BJ (cell line): ENCODE measurements around the gene FNDC3B. TPM values are rescaled to one million over a fixed set of nuclear protein-coding genes. Genes with fewer than 3 reads are reported as not detected.

Source experiments
- CTCF ChIA-PET: fragments of 350-600 bp; formaldehyde crosslinking; extraction: SDS; loops from one replicate; lab custom pipeline; 2021; ENCODE audit warnings: antibody characterized with exemption, inconsistent platforms; lab: Yijun Ruan, JAX
- POLR2A ChIA-PET: fragments of 300-600 bp; sonication (Branson Sonifier 250); formaldehyde crosslinking; extraction: SDS; loops from one replicate; lab custom pipeline; 2021; ENCODE audit warnings: antibody characterized with exemption; lab: Charles Lee
- DNase-seq: peaks from one replicate; pipeline ENCODE4 v3.0.0-alpha.2; 2011; ENCODE audit warnings: low read depth
- H3K27me3 ChIP-seq: 2 replicates; pipeline ENCODE4 v1.6.0; 2011; ENCODE audit warnings: low read length; ENCODE audit not compliant: control insufficient read depth, insufficient read depth
- H3K36me3 ChIP-seq: 2 replicates; pipeline ENCODE4 v1.5.1; 2011; ENCODE audit warnings: low read length; ENCODE audit not compliant: control insufficient read depth, insufficient read depth
- H3K4me3 ChIP-seq: 2 replicates; pipeline ENCODE4 v1.5.1; 2011; ENCODE audit warnings: low read depth, mild to moderate bottlenecking, control low read depth, low read length
- CTCF ChIP-seq: IDR thresholded peaks from 2 replicates; pipeline ENCODE4 v1.5.1; 2011; ENCODE audit warnings: low read depth, mild to moderate bottlenecking, control low read depth, inconsistent platforms, low read length, moderate library complexity; ENCODE audit not compliant: insufficient read depth
- polyA plus RNA-seq: library from polyadenylated mRNA; depleted of rRNA; stranded (reverse); fragments of >200 nt; gene quantifications from 2 replicates; pipeline ENCODE4 v1.2.3, GENCODE V29; 2011

Gene FNDC3B
- polyA plus RNA-seq, 1 experiment: 28.6 TPM

- CTCF ChIA-PET: interaction anchor here (0.7 to 2.7 kb wide), 12 partner anchors 9 to 503 kb away, joined by 3 to 20 read pairs (median 4); partner anchors contain the start of gene FNDC3B
- peak; percentile 54 for TF ChIP-seq CTCF
- DNase-seq: no peak
- Histone ChIP-seq H3K27me3 (no peaks in the 10 kb centered on the region), H3K36me3 (peaks cover 23% of the 10 kb centered on the region), H3K4me3 (no peak overlapping the region)
- POLR2A ChIA-PET: no interaction called here
These were observed 302.2 kb downstream of the FNDC3B start for GRCh38 chr3:172341482-172342059.

- Histone ChIP-seq H3K4me3 (no peak overlapping the region), H3K36me3 (peaks cover 23% of the 10 kb centered on the region), H3K27me3 (no peaks in the 10 kb centered on the region)
- TF ChIP-seq CTCF: no peak
- ChIA-PET POLR2A (no interaction called here), CTCF (interaction anchor here (1.0 to 2.7 kb wide), 9 partner anchors 9 to 501 kb away, joined by 3 to 20 read pairs (median 4); partner anchors contain the start of gene FNDC3B)
- DNase-seq: no peak
These were observed 302.8 kb downstream of the FNDC3B start for GRCh38 chr3:172342097-172342659.

DNA sequence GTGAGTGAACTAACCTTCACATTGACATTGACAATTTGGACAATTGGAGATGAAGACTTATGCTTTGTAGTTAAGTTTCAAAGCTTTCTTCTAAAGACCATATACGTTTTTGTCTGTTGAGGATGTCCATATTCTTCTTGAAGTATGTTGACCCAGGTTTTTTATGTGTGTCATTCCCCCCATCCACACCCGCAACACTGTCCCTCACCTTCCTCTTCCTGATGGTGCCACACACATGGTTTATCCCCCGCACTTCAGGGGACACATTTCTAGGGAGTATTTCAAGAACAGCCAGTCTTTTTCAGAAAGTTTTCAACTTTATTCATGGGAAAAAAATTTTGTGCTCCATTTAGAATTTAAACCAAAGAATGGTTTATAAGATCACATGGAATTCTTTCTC is 303.7 kb downstream of the FNDC3B start:
- Histone ChIP-seq H3K4me3 (no peak overlapping the region), H3K27me3 (no peaks in the 10 kb centered on the region), H3K36me3 (peaks cover 21% of the 10 kb centered on the region)
- ChIA-PET POLR2A (no interaction called here), CTCF (interaction anchor here (2.7 kb wide), 1 partner anchor 8 kb away, joined by 20 read pairs; no protein-coding TSS in a partner anchor)
- TF ChIP-seq CTCF: no peak
- DNase-seq: no peak

DNA sequence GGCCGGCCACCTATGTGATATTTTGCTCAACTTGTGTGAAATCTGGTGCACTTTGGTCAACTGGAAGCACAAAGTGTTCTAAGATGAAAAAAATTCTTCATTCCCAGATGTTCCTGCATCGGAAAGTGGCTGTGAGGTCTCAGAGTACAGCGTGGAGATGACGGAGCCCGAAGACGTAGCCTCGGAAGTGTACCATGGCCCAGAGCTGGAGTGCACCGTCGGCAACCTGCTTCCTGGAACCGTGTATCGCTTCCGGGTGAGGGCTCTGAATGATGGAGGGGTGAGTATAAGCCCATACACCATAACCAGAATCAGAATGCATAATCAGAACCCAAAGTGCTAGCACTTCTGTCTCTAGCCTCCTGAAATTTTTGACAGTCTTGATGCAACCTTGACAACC is 304.6 kb downstream of the FNDC3B start:
- Histone ChIP-seq H3K27me3 (no peaks in the 10 kb centered on the region), H3K4me3 (no peak overlapping the region), H3K36me3 (peaks cover 23% of the 10 kb centered on the region)
- POLR2A ChIA-PET: no interaction called here
- no peak for DNase-seq
- TF ChIP-seq CTCF: no peak
- CTCF ChIA-PET: no interaction called here

DNA sequence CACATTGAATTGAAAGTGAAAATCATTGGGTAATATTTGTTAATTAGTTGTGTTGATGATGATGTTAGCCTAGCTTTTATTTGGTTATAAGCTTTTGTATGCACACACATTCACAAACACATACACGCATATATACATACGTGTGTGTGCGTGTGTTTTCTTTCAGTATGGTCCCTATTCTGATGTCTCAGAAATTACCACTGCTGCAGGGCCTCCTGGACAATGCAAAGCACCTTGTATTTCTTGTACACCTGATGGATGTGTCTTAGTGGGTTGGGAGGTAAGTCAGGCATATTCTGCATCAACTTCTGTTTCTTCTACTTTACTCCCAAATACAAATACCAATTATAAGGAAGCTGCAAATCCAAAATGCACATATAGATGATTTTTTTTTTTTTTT is 306.8 kb downstream of the FNDC3B start:
- no peak for TF ChIP-seq CTCF
- H3K36me3 ChIP-seq: peaks cover 17% of the 10 kb centered on the region
- H3K4me3 ChIP-seq: no peak overlapping the region
- no peak for DNase-seq
- H3K27me3 ChIP-seq: no peaks in the 10 kb centered on the region
- POLR2A ChIA-PET: no interaction called here
- CTCF ChIA-PET: interaction anchor here (1.3 kb wide), 1 partner anchor 14 kb away, joined by 5 read pairs; no protein-coding TSS in a partner anchor
